ENCODE data around the gene PNMA8C. TPM values are rescaled to one million over a fixed set of nuclear protein-coding genes. Genes with fewer than 3 reads are reported as not detected.

PNMA8C gene
- total RNA-seq, 2 experiments from 2014 or later: not detected

DNA sequence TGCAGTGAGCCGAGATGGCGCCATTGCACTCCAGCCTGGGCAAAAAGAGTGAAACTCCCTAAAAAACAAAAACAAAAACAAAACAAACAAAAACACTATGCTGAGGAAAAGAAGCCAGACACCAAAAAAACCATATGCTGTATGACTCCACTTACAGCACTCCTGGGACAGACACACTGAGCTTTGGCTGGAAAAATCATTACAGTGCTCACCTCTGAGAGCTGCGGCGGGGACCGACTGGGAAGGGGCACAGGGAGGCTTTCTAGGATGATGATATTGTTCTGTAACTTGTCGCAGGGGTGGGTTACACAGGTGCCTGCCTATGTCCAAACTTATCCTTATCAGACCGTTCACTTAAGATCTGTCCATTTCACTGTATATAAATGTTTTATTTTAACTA is 34.8 kb upstream of the PNMA8C start:
- Histone ChIP-seq H3K36me3 (ENCODE audit: insufficient read depth, low read length) (no peaks in the 10 kb centered on the region), H3K4me3 (ENCODE audit: low read length) (no peak overlapping the region), H3K27ac (ENCODE audit: low read depth in 1 of 2, low read length in 2 of 2) (no peak overlapping the region), H3K4me1 (ENCODE audit: insufficient read depth, low read length) (no peaks in the 10 kb centered on the region), H3K27me3 (ENCODE audit: control insufficient read depth in 1 of 2, insufficient read depth in 2 of 2, low read length in 2 of 2) (peaks cover 4 to 6% of the 10 kb centered on the region in 2 experiments), H3K9me3 (ENCODE audit: control insufficient read depth in 1 of 2, insufficient read depth in 1 of 2, low read length in 2 of 2) (no peaks in the 10 kb centered on the region)
- no peaks in the 10 kb centered on the region for H3K36me3 Mint-ChIP-seq (ENCODE audit: low read depth)
- TF ChIP-seq, protein P1, sequence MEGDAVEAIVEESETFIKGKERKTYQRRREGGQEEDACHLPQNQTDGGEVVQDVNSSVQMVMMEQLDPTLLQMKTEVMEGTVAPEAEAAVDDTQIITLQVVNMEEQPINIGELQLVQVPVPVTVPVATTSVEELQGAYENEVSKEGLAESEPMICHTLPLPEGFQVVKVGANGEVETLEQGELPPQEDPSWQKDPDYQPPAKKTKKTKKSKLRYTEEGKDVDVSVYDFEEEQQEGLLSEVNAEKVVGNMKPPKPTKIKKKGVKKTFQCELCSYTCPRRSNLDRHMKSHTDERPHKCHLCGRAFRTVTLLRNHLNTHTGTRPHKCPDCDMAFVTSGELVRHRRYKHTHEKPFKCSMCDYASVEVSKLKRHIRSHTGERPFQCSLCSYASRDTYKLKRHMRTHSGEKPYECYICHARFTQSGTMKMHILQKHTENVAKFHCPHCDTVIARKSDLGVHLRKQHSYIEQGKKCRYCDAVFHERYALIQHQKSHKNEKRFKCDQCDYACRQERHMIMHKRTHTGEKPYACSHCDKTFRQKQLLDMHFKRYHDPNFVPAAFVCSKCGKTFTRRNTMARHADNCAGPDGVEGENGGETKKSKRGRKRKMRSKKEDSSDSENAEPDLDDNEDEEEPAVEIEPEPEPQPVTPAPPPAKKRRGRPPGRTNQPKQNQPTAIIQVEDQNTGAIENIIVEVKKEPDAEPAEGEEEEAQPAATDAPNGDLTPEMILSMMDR (IDR thresholded peaks at IDR 0.05): no peak
- POLR2A ChIA-PET: no interaction called here
- CTCF ChIA-PET: no interaction called here
- H3K27me3 Mint-ChIP-seq: peaks cover 47% of the 10 kb centered on the region
- no peak for DNase-seq
- H3K4me1 Mint-ChIP-seq (ENCODE audit: low read depth): peaks cover 6% of the 10 kb centered on the region
- H3K27ac Mint-ChIP-seq: no peak overlapping the region
- no peaks in the 10 kb centered on the region for H3K9me3 Mint-ChIP-seq
- no peak for ATAC-seq (ENCODE audit: poor library complexity)
- no peak overlapping the region for H3K4me3 Mint-ChIP-seq
- intact Hi-C loops (cut with DNase I, micrococcal nuclease): no loop called here

DNA sequence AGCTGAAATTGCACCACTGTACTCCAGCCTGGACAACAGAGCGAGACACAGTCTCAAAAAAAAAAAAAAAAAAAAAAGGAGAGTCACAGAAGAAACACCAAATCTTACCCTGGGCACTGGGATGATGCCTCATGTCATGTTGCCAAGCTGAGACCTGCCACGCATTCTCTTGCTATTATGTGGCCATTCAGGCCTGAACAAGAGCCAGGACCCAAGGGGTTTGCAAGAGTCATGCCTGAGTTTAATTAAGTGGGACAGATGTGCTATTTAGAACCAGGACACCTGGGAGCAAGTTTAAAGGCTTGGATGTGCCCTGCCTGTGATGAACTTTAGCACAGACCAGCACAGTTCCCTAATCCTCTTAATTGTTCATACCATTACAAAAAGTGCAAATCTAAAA is 32.8 kb upstream of the PNMA8C start:
- Histone ChIP-seq H3K4me1 (ENCODE audit: insufficient read depth, low read length) (no peaks in the 10 kb centered on the region), H3K36me3 (ENCODE audit: insufficient read depth, low read length) (no peaks in the 10 kb centered on the region), H3K27ac (ENCODE audit: low read depth in 1 of 2, low read length in 2 of 2) (no peak overlapping the region), H3K27me3 (ENCODE audit: control insufficient read depth in 1 of 2, insufficient read depth in 2 of 2, low read length in 2 of 2) (peaks cover 4 to 6% of the 10 kb centered on the region in 2 experiments), H3K9me3 (ENCODE audit: control insufficient read depth in 1 of 2, insufficient read depth in 1 of 2, low read length in 2 of 2) (no peaks in the 10 kb centered on the region), H3K4me3 (ENCODE audit: low read length) (no peak overlapping the region)
- ChIA-PET CTCF (interaction anchor here (0.5 kb wide), 1 partner anchor 379 kb away, joined by 5 read pairs; no protein-coding TSS in a partner anchor), POLR2A (no interaction called here)
- intact Hi-C loops (cut with DNase I, micrococcal nuclease): no loop called here
- Mint-ChIP-seq H3K4me1 (ENCODE audit: low read depth) (peaks cover 2% of the 10 kb centered on the region), H3K4me3 (no peak overlapping the region), H3K36me3 (ENCODE audit: low read depth) (no peaks in the 10 kb centered on the region), H3K27me3 (peaks cover 47% of the 10 kb centered on the region), H3K9me3 (no peaks in the 10 kb centered on the region), H3K27ac (no peak overlapping the region)
- DNase-seq (no peak), ATAC-seq (ENCODE audit: poor library complexity) (no peak)
- TF ChIP-seq, protein P1 (IDR thresholded peaks at IDR 0.05): no peak

GRCh38 chr19:46460981-46461380 is 32.2 kb upstream of the PNMA8C start:
- no peak for DNase-seq
- POLR2A ChIA-PET: no interaction called here
- H3K36me3 Mint-ChIP-seq (ENCODE audit: low read depth): no peaks in the 10 kb centered on the region
- H3K9me3 ChIP-seq (ENCODE audit: control insufficient read depth in 1 of 2, insufficient read depth in 1 of 2, low read length in 2 of 2): no peaks in the 10 kb centered on the region
- H3K4me1 Mint-ChIP-seq (ENCODE audit: low read depth): no peaks in the 10 kb centered on the region
- H3K27me3 ChIP-seq (ENCODE audit: control insufficient read depth in 1 of 2, insufficient read depth in 2 of 2, low read length in 2 of 2): peaks cover 4 to 6% of the 10 kb centered on the region in 2 experiments
- intact Hi-C loops (cut with DNase I, micrococcal nuclease): no loop called here
- H3K4me1 ChIP-seq (ENCODE audit: insufficient read depth, low read length): no peaks in the 10 kb centered on the region
- H3K27me3 Mint-ChIP-seq: peaks cover 49% of the 10 kb centered on the region
- no peaks in the 10 kb centered on the region for H3K9me3 Mint-ChIP-seq
- no peaks in the 10 kb centered on the region for H3K36me3 ChIP-seq (ENCODE audit: insufficient read depth, low read length)
- no peak overlapping the region for H3K4me3 Mint-ChIP-seq
- TF ChIP-seq, protein P1 (IDR thresholded peaks at IDR 0.05): no peak
- no peak for ATAC-seq (ENCODE audit: poor library complexity)
- CTCF ChIA-PET: interaction anchor here (0.5 kb wide), 1 partner anchor 379 kb away, joined by 5 read pairs; no protein-coding TSS in a partner anchor
- no peak overlapping the region for H3K27ac ChIP-seq (ENCODE audit: low read depth in 1 of 2, low read length in 2 of 2)
- H3K4me3 ChIP-seq (ENCODE audit: low read length): no peak overlapping the region
- H3K27ac Mint-ChIP-seq: no peak overlapping the region
